ENCODE results near the gene NQO2.
A peak's percentile ranks its signal among the peaks of the same experiment; 100 is the strongest.

Gene NQO2

DNA sequence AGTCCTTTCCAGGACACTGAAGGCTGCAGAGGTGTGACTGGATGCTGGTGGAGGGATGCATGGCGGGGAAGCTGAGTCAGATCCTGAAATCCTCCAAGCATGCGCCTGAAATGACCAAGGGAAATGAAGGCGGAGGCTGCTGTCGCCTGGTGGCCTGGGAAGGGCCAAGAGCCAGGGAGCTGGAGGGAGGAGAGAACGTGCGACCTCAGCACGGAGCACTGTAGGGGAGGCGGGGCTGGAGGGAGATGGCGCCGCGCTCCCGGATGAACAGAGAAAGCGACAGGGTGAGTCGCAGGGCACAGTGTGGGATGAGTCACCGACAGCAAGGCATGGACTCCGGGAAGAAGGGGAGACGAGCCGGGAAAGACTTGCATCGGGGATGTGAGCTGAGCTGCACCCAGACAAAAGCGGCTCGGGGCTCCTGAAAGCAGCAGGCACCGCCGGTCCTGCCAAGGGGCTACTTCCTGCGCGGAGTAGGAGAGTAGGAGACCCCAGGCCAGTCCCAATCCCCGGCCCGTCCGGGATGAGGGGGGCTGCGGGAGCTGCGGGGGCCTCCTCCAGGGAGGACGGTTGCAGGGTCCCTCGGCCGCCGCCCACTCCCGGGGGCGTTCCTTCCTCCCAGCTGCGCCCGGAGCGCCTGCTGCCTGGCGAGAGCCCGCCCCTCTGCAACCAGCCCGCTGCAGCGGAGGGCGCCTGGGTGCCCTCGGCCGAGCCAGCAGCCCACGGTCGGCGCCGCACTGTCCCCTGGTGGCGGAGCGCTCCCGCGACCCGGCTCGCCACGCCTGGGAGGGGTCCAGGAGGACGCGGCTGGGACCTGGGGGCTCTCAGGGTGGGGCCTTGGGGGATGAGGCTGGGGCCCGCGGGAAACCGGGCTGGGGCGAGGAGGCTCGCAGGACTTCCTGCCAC, 11.0 kb upstream of the NQO2 start:
- DNase-seq: peak; percentile 96
- TF ChIP-seq, protein P1, sequence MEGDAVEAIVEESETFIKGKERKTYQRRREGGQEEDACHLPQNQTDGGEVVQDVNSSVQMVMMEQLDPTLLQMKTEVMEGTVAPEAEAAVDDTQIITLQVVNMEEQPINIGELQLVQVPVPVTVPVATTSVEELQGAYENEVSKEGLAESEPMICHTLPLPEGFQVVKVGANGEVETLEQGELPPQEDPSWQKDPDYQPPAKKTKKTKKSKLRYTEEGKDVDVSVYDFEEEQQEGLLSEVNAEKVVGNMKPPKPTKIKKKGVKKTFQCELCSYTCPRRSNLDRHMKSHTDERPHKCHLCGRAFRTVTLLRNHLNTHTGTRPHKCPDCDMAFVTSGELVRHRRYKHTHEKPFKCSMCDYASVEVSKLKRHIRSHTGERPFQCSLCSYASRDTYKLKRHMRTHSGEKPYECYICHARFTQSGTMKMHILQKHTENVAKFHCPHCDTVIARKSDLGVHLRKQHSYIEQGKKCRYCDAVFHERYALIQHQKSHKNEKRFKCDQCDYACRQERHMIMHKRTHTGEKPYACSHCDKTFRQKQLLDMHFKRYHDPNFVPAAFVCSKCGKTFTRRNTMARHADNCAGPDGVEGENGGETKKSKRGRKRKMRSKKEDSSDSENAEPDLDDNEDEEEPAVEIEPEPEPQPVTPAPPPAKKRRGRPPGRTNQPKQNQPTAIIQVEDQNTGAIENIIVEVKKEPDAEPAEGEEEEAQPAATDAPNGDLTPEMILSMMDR (IDR thresholded peaks at IDR 0.05; ENCODE audit: low read depth, low read length): peak; percentile 98
- Histone ChIP-seq H3K27me3 (ENCODE audit: insufficient read depth, low read depth, severe bottlenecking) (no peaks in the 10 kb centered on the region), H3K4me3 (ENCODE audit: low read depth, low read length) (peak overlapping the region; percentile 69), H3K36me3 (no peaks in the 10 kb centered on the region), H3K27ac (peak overlapping the region; percentile 96), H3K9me3 (ENCODE audit: severe bottlenecking) (no peaks in the 10 kb centered on the region)

DNA sequence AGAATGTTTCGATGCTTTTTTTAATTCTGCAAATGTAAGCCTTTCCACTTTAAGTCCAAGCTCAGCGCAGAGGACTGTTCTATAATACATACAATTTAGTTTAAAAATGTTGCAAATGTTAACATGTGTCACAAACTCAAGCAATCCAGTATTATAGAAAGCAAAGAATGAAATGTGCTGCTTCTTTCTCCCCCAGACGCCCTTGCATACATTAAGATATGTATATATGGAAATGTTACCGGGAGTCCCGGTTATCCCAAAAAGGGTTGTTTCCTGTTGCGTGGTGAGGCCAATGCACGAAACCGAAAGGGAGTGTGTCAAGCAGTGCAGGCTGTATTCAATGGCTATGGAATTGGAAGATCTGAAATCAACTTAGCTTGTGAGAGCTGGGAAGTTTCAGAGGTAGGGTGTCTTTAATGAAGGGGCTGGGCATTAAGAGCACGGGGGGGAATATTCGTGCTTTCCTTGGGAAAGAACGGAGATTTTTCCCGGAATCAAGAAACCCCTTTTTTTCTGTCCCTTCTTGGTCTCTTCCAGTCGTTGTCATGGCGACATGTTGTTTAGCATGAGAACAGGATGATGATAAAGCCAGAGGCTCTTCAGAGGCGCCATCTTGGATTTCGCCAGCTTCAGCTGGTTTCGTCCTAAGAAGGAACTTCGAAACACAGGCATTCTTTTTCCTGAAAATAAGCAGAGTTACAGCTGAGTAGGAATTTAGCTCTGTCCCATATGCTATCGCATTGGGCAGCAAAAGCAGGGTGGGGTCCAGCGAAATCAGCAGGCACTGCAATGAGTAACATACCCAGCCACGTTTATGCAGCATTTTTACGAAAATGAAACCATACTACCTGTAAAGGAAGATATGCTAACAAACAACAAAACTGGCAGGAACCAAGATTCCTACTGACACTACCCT, 10.1 kb upstream of the NQO2 start:
- H3K27ac ChIP-seq: peak overlapping the region; percentile 96
- TF ChIP-seq, protein P1 (IDR thresholded peaks at IDR 0.05; ENCODE audit: low read depth, low read length): no peak

DNA sequence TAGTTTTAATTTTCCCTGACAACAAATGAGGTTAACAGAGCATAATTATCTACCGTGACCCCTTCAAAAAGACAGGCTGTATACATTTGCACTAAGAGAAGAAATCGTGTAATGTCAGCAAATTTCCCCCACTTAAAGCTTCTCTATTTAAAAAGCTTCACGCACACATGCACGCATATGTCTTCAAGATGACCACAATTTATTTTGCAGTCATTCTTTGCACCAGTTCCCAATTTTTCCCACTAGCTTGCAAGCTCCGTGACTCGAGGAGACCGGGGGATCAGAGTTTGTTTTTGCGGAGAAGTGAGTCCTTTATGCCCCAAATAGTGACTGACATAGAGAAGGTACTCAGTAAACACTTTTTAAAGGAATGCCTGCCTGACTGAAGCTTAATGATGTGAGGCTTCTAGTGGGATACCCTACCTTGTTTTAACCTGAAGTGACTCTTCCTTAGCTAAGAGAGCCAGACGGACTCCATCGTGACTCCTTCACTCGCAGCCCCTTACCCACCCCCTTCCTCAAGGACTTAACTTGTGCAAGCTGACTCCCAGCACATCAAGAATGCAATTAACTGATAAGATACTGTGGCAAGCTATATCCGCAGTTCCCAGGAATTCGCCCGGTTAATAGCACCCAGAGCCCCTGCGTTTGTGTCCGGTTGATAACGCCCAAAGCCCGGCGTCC, 9.3 kb upstream of the NQO2 start:
- Histone ChIP-seq H3K4me3 (ENCODE audit: low read depth, low read length) (peak overlapping the region; percentile 69), H3K36me3 (no peaks in the 10 kb centered on the region), H3K9me3 (ENCODE audit: severe bottlenecking) (no peaks in the 10 kb centered on the region), H3K27ac (peak overlapping the region; percentile 96), H3K27me3 (ENCODE audit: insufficient read depth, low read depth, severe bottlenecking) (no peaks in the 10 kb centered on the region)
- peak; percentile 88 for DNase-seq
- TF ChIP-seq, protein P1 (IDR thresholded peaks at IDR 0.05; ENCODE audit: low read depth, low read length): no peak

More for the DNA sequence above, 10.1 kb upstream of the NQO2 start:
- no peaks in the 10 kb centered on the region for H3K27me3 ChIP-seq (ENCODE audit: insufficient read depth, low read depth, severe bottlenecking)
- no peaks in the 10 kb centered on the region for H3K9me3 ChIP-seq (ENCODE audit: severe bottlenecking)
- peak overlapping the region; percentile 69 for H3K4me3 ChIP-seq (ENCODE audit: low read depth, low read length)
- no peaks in the 10 kb centered on the region for H3K36me3 ChIP-seq
- peak; percentile 94 for DNase-seq

DNA sequence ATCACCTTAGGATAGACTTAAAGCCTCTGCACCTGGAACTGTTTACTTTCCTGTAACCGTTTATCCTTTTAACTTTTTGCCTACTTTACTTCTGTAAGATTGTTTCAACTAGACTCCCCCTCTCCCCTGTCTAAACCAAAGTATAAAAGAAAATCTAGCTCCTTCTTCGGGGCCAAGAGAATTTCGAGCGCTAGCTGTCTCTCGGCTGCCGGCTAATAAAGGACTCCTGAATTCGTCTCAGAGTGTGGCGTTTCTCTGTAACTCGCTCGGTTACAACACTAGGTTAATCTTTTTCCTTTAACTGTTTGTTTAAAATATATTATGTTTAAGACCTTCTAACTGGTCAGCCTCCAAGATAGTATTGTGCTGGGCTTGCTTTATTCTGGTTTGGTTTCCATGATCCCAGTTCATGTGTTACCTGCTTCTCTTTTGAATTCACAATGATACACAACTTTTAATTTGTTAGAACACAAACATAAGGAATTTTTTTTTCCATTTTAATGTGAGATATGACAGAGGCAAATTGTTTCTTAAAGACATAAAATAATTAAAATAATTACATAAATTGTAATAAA, 8.7 kb upstream of the NQO2 start:
- Histone ChIP-seq H3K27me3 (ENCODE audit: insufficient read depth, low read depth, severe bottlenecking) (no peaks in the 10 kb centered on the region), H3K9me3 (ENCODE audit: severe bottlenecking) (no peaks in the 10 kb centered on the region), H3K36me3 (no peaks in the 10 kb centered on the region), H3K27ac (peak overlapping the region; percentile 96), H3K4me3 (ENCODE audit: low read depth, low read length) (peak overlapping the region; percentile 69)
- TF ChIP-seq, protein P1 (IDR thresholded peaks at IDR 0.05; ENCODE audit: low read depth, low read length): no peak
- DNase-seq: no peak

DNA sequence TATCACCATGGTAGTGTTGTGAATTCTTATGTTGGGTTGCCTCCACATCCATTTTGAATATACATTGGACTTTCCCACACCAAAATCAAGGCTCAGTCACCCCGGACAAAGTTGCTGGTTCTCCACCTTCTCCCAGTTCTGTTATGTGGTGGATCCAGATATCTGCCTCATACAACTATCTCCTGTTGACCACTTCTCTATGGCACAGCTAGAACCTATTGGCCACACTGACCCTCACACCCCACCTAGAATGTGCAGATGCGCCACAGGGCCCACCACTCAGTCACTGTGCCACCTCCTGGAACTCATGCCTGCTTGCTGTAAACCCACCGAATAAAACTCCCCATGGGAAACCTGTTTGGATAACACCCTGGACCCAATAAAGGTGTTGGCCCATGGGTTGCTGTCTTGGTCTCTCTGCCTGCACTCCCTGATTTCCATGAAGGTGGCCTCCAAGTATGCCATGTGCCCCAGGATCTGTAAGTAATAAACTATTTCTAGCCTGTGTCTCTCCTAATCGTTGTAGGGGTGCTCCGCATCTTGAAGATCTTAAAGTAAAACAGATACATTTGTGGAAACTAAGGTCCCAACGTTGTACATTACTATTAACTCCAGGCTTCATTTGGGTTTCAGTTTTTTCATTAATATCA, 7.2 kb upstream of the NQO2 start:
- Histone ChIP-seq H3K4me3 (ENCODE audit: low read depth, low read length) (no peak overlapping the region), H3K36me3 (no peaks in the 10 kb centered on the region), H3K27me3 (ENCODE audit: insufficient read depth, low read depth, severe bottlenecking) (no peaks in the 10 kb centered on the region), H3K9me3 (ENCODE audit: severe bottlenecking) (no peaks in the 10 kb centered on the region), H3K27ac (no peak overlapping the region)
- TF ChIP-seq, protein P1 (IDR thresholded peaks at IDR 0.05; ENCODE audit: low read depth, low read length): no peak
- no peak for DNase-seq
